Stimulated activated CD8-positive, alpha-beta memory T cell treated with anti-CD3 and anti-CD28 coated beads, Interleukin-7, amount 100 ng/mL, for 4 hours (primary cell): Measurements from ENCODE around the gene GNA15.

Source experiments
- DNase-seq, 2 donors: peaks; one replicate each; pipeline ENCODE4 v3.0.0-alpha.2; 2020; ENCODE audit warnings: low read depth in 2 of 2

Gene GNA15

DNA sequence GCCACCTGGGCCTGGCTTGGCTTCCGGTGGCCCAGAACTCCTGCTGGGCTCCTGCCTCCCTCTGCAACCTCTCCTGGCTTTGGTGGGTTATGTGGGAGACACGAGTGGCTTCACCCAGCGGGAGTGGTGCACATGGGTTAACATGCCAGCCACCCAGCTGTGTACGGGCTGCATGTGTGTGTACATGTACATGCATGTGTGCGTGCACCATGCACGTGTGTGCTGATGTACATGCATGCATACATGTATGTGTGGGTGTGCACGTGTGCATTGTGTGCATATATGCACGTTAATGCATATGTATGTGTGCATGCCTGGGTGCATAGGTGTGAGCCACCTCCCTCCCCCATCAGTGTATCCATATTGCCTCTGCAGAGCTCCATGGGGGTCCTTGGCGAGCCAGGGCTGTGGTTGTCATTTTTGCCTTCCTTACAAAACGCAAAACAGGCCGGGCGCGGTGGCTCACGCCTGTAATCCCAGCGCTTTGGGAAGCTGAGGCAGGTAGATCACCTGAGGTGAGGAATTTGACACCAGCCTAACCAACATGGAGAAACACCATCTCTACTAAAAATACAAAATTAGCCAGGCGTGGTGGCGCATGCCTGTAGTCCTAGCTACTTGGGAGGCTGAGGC lies 29.2 kb upstream of the GNA15 start:
- DNase-seq: no peak

- DNase-seq: no peak
These were observed 28.2 kb upstream of the GNA15 start for GRCh38 chr19:3107658-3108057.

GRCh38 chr19:3108775-3109174 lies 27.1 kb upstream of the GNA15 start:
- DNase-seq: peak; percentile 55 to 60

DNA sequence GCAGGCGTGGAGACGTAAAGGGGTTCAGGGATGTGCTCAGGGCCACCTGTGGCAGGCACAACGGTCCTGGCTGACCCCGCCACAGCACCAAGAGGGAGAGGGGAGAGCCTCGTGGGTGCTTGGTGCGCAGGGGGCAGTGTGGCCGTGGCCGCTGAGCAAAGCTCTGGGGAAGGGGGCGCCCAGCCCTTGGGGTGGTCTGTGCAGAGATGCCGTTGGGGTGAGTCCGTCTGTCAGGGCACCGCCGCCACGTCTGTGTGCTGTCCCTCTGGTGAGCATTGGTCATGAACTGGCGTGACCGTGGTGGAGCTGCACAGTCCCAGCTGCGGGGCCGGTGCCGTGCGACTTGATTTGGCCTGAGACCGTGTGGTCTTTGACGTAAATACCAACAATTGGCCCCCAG lies 26.3 kb upstream of the GNA15 start:
- DNase-seq: no peak

GRCh38 chr19:3110126-3110825 lies 25.6 kb upstream of the GNA15 start:
- DNase-seq: no peak

GRCh38 chr19:3111586-3112247 lies 24.1 kb upstream of the GNA15 start:
- no peak for DNase-seq

- no peak for DNase-seq
These were observed 23.3 kb upstream of the GNA15 start for GRCh38 chr19:3112375-3113099.

DNA sequence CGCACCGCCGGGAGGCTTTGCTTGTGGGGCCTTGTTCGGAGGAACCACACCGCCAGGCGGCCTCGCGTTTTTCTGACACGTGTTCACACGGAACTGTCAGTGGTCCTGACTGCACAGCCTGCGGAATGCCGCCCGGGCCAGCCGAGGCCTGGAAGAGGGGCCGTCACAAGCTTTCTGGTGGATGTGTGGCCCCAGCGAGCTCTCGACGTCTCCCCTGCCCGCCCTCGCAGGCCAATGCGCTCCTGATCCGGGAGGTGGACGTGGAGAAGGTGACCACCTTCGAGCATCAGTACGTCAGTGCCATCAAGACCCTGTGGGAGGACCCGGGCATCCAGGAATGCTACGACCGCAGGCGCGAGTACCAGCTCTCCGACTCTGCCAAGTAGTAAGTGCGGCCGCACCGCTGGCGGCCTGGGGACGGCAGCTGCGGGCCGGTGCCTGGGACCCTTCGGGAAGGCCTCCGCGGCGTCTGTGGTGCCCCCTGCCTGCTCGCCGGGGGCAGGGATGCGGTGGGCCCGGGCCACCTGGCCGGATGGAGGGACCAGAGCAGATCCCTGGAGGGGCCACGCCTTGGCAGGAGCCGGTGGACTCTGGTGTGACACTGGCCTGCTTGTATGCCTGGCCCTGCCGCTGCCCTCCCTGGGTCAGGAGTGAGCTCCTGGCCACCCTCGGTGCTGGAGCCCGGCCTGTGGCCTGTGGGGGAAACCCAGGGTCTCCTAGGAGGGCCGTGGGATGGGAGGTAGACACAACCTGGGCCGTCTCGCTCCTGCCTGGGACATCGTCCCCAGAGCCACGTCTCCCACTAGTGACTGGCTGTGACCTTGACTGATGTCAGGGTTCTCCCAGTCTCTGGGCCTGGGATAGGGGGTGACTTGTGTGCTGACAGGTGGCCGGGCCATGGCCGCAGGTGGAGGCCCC lies 22.5 kb upstream of the GNA15 start:
- DNase-seq: no peak

DNA sequence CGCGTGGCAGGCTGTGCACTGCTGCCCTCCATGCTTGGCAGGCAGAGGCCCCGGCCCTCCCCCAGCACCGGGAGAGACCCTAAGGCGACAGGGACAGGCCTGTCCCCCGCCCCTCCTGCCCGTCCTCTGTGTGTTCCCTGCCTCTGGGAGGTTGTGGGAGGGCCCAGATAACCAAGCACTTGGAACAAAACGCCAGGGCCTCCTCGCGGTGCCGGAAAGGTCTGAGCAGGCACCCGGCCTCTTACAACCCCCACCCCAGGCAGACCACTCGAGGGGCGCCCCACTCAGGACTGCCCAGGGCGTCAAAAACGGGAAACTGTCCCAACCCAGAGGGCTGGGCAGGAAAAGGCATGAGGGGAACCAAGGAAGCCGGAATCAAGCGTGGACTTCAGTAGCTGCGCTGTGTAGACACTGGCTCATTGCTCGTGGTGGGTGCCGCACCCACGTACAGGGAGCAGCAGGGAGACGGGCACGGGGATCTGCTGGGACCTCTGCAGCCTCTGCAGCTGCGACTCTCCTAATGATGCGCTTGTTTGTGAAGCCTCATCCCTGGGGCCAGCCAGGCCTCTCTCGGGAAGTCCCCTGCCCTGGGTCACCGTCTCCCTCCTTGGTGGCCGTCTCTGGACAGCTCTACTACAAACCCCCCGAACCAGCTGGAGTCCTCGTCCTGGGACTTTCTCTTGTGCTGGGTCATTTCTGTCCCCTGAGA lies 21.7 kb upstream of the GNA15 start:
- no peak for DNase-seq

DNA sequence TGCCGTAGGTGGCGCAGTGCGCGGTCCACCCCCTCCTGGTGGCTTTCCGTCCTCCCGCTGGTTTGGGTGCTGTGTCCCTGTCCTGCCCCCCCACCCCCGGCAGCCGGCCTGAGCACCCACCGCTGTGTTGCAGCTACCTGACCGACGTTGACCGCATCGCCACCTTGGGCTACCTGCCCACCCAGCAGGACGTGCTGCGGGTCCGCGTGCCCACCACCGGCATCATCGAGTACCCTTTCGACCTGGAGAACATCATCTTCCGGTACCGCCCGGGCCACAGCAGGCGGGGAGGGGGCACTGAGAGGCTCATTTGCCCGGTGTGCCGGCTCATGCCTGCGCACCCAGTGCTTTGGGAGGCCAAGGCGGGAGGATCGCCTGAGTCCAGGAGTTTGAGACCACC lies 21.0 kb upstream of the GNA15 start:
- no peak for DNase-seq

GRCh38 chr19:3115411-3115810 lies 20.4 kb upstream of the GNA15 start:
- no peak for DNase-seq

- no peak for DNase-seq
These were observed 19.8 kb upstream of the GNA15 start for GRCh38 chr19:3115916-3116602.

- no peak for DNase-seq
These were observed 19.2 kb upstream of the GNA15 start for GRCh38 chr19:3116621-3117020.

DNA sequence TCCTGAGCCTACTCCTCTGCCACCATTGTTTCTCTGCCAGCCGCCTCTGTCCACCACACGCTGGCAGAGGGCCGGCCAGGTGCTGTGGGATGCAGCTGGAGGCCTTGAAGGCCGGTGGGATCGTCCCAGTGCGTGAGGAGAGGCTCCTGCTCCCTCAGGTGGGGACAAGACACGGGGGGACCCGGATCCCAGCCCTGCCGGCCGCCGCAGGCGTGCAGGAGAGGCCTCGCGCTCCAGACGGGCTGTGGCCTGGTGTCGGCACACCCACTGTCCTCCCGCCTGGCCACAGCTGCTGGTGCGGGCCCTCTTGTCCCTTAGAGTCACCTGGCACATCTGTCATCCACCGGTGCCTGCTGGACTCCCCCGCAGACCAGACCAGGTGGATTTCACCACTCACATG lies 18.1 kb upstream of the GNA15 start:
- no peak for DNase-seq

- DNase-seq: no peak
These were observed 17.4 kb upstream of the GNA15 start for GRCh38 chr19:3118232-3119070.

- no peak for DNase-seq
These were observed 16.7 kb upstream of the GNA15 start for GRCh38 chr19:3119071-3119595.

GRCh38 chr19:3119693-3120380 lies 16.0 kb upstream of the GNA15 start:
- no peak for DNase-seq

- DNase-seq: no peak
These were observed 15.1 kb upstream of the GNA15 start for GRCh38 chr19:3120611-3121276.
